Adipocyte (in vitro differentiated cells): ENCODE measurements around the gene PCNT.
"Not testable (repeated sequence)": the region's sequence is repeated elsewhere in the genome, so short reads cannot be mapped to it uniquely, and the experiment has no call there.

Experiments used
- DNase-seq: peaks from one replicate; pipeline ENCODE4 v3.0.0-alpha.2; 2015; ENCODE audit warnings: low read depth
- H3K27me3 ChIP-seq: replicated peaks from 2 replicates; pipeline ENCODE4 v1.7.0; 2013; ENCODE audit warnings: mild to moderate bottlenecking, low read length, moderate library complexity; ENCODE audit not compliant: control insufficient read depth, insufficient read depth
- H3K36me3 ChIP-seq: 2 replicates; pipeline ENCODE4 v1.7.0; 2013; ENCODE audit warnings: low read length, mild to moderate bottlenecking, moderate library complexity; ENCODE audit not compliant: control insufficient read depth, insufficient read depth, severe bottlenecking
- H3K4me1 ChIP-seq: 2 replicates; pipeline ENCODE4 v1.7.0; 2013; ENCODE audit warnings: mild to moderate bottlenecking, low read length, moderate library complexity; ENCODE audit not compliant: control insufficient read depth, insufficient read depth
- H3K4me3 ChIP-seq: 2 replicates; pipeline ENCODE4 v1.7.0; 2013; ENCODE audit warnings: mild to moderate bottlenecking, low read length, moderate library complexity
- H3K9ac ChIP-seq: 2 replicates; pipeline ENCODE4 v1.7.0; 2013; ENCODE audit warnings: mild to moderate bottlenecking, low read length, moderate library complexity
- H3K9me3 ChIP-seq: 2 replicates; pipeline ENCODE4 v1.7.0; 2013; ENCODE audit warnings: mild to moderate bottlenecking, low read length, moderate library complexity; ENCODE audit not compliant: control insufficient read depth

Gene PCNT

GRCh38 chr21:46366561-46366960 lies 42.6 kb downstream of the PCNT start:
- H3K36me3 ChIP-seq = peaks cover 48% of the 10 kb centered on the region
- no peak for DNase-seq

GRCh38 chr21:46366966-46367365 lies 43.0 kb downstream of the PCNT start:
- DNase-seq = no peak
- H3K27me3 ChIP-seq = no peaks in the 10 kb centered on the region
- H3K9ac ChIP-seq = no peak overlapping the region
- no peak overlapping the region for H3K4me3 ChIP-seq
- H3K36me3 ChIP-seq = peaks cover 52% of the 10 kb centered on the region
- H3K4me1 ChIP-seq = no peaks in the 10 kb centered on the region
- H3K9me3 ChIP-seq = no peaks in the 10 kb centered on the region

More at GRCh38 chr21:46366561-46366960, 42.6 kb downstream of the PCNT start:
- H3K9me3 ChIP-seq = no peaks in the 10 kb centered on the region
- no peak overlapping the region for H3K4me3 ChIP-seq
- H3K4me1 ChIP-seq = no peaks in the 10 kb centered on the region
- no peaks in the 10 kb centered on the region for H3K27me3 ChIP-seq
- no peak overlapping the region for H3K9ac ChIP-seq

- H3K4me3 ChIP-seq = no peak overlapping the region
- no peak for DNase-seq
- no peaks in the 10 kb centered on the region for H3K4me1 ChIP-seq
- H3K9ac ChIP-seq = no peak overlapping the region
- no peaks in the 10 kb centered on the region for H3K9me3 ChIP-seq
- no peaks in the 10 kb centered on the region for H3K27me3 ChIP-seq
- H3K36me3 ChIP-seq = peaks cover 46% of the 10 kb centered on the region
Observed at GRCh38 chr21:46368533-46369285, 44.8 kb downstream of the PCNT start.

- peaks cover 37% of the 10 kb centered on the region for H3K36me3 ChIP-seq
- H3K27me3 ChIP-seq = no peaks in the 10 kb centered on the region
- no peak for DNase-seq
- H3K4me3 ChIP-seq = no peak overlapping the region
- H3K4me1 ChIP-seq = no peaks in the 10 kb centered on the region
- H3K9ac ChIP-seq = no peak overlapping the region
- H3K9me3 ChIP-seq = no peaks in the 10 kb centered on the region
Observed at GRCh38 chr21:46369520-46370235, 45.7 kb downstream of the PCNT start.

- Histone ChIP-seq H3K4me3 (no peak overlapping the region), H3K36me3 (peaks cover 26% of the 10 kb centered on the region), H3K9me3 (no peaks in the 10 kb centered on the region), H3K4me1 (no peaks in the 10 kb centered on the region), H3K27me3 (no peaks in the 10 kb centered on the region), H3K9ac (no peak overlapping the region)
- no peak for DNase-seq
Observed at GRCh38 chr21:46371204-46372013, 47.5 kb downstream of the PCNT start.

GRCh38 chr21:46372014-46372485 lies 48.1 kb downstream of the PCNT start:
- Histone ChIP-seq H3K9ac (no peak overlapping the region), H3K36me3 (peaks cover 20% of the 10 kb centered on the region), H3K4me1 (no peaks in the 10 kb centered on the region), H3K9me3 (no peaks in the 10 kb centered on the region), H3K27me3 (no peaks in the 10 kb centered on the region), H3K4me3 (no peak overlapping the region)
- DNase-seq = no peak

GRCh38 chr21:46372947-46373346 lies 49.0 kb downstream of the PCNT start:
- peaks cover 12% of the 10 kb centered on the region for H3K36me3 ChIP-seq
- not testable (repeated sequence) for DNase-seq

GRCh38 chr21:46374761-46375389 lies 50.9 kb downstream of the PCNT start:
- Histone ChIP-seq H3K9me3 (no peaks in the 10 kb centered on the region), H3K4me3 (no peak overlapping the region), H3K27me3 (no peaks in the 10 kb centered on the region), H3K36me3 (peaks cover 6% of the 10 kb centered on the region), H3K9ac (no peak overlapping the region), H3K4me1 (no peaks in the 10 kb centered on the region)
- DNase-seq = no peak

More at GRCh38 chr21:46372947-46373346, 49.0 kb downstream of the PCNT start:
- not testable (repeated sequence) for H3K4me1 ChIP-seq, H3K9ac ChIP-seq, H3K27me3 ChIP-seq, H3K9me3 ChIP-seq, H3K4me3 ChIP-seq

GRCh38 chr21:46375560-46376230 lies 51.7 kb downstream of the PCNT start:
- DNase-seq = no peak
- Histone ChIP-seq H3K27me3 (no peaks in the 10 kb centered on the region), H3K4me1 (no peaks in the 10 kb centered on the region), H3K9me3 (no peaks in the 10 kb centered on the region), H3K4me3 (no peak overlapping the region), H3K9ac (no peak overlapping the region), H3K36me3 (peaks cover 6% of the 10 kb centered on the region)

GRCh38 chr21:46376231-46376628 lies 52.3 kb downstream of the PCNT start:
- Histone ChIP-seq H3K9me3 (no peaks in the 10 kb centered on the region), H3K27me3 (no peaks in the 10 kb centered on the region), H3K9ac (no peak overlapping the region), H3K36me3 (peaks cover 6% of the 10 kb centered on the region), H3K4me3 (no peak overlapping the region), H3K4me1 (no peaks in the 10 kb centered on the region)
- DNase-seq = no peak
